Neural progenitor cell (in vitro differentiated cells): ENCODE results near the gene PDGFC. TPM values are rescaled to one million over a fixed set of nuclear protein-coding genes. Genes with fewer than 3 reads are reported as not detected.

Experiments
- DNase-seq: peaks from one replicate; pipeline ENCODE4 v3.0.0-alpha.2; 2016; ENCODE audit warnings: low spot score
- H2AFZ ChIP-seq: fragments of 200-600 bp; sonication (generic); replicated peaks from 2 replicates; pipeline ENCODE4 v1.6.1; 2016; ENCODE audit warnings: antibody characterized with exemption
- H3F3A ChIP-seq: fragments of 200-600 bp; sonication (generic); 2 replicates; pipeline ENCODE4 v1.6.1; 2016; ENCODE audit warnings: antibody characterized with exemption, low read depth
- H3K27ac ChIP-seq: fragments of 200-600 bp; sonication (generic); 2 replicates; pipeline ENCODE4 v1.5.1; 2016; ENCODE audit warnings: mild to moderate bottlenecking
- H3K27me3 ChIP-seq: fragments of 200-600 bp; sonication (generic); 2 replicates; pipeline ENCODE4 v1.6.1; 2016; ENCODE audit warnings: mild to moderate bottlenecking, moderate library complexity
- H3K36me3 ChIP-seq: fragments of 200-600 bp; sonication (generic); 2 replicates; pipeline ENCODE4 v1.5.1; 2016
- H3K4me1 ChIP-seq: fragments of 200-600 bp; sonication (generic); 2 replicates; pipeline ENCODE4 v1.6.1; 2016; ENCODE audit warnings: mixed run types
- H3K4me2 ChIP-seq: fragments of 200-600 bp; sonication (generic); 2 replicates; pipeline ENCODE4 v1.6.1; 2016
- H3K4me3 ChIP-seq: fragments of 200-600 bp; sonication (generic); 2 replicates; pipeline ENCODE4 v1.5.1; 2016
- H3K79me2 ChIP-seq: fragments of 200-600 bp; sonication (generic); 2 replicates; pipeline ENCODE4 v1.6.1; 2016; ENCODE audit warnings: low read depth
- H3K9ac ChIP-seq: fragments of 200-600 bp; sonication (generic); 2 replicates; pipeline ENCODE4 v1.6.1; 2016
- H3K9me3 ChIP-seq: fragments of 200-600 bp; sonication (generic); 2 replicates; pipeline ENCODE4 v1.5.1; 2016; ENCODE audit warnings: low read depth
- H4K20me1 ChIP-seq: fragments of 200-600 bp; sonication (generic); 2 replicates; pipeline ENCODE4 v1.6.1; 2016; ENCODE audit warnings: low read depth
- H3K27ac Mint-ChIP-seq: 3 replicates; pipeline ENCODE4 v1.8.0; 2021; ENCODE audit warnings: mixed read lengths
- H3K27me3 Mint-ChIP-seq: 2 replicates; pipeline ENCODE4 v1.8.0; 2022; ENCODE audit warnings: low read depth, mild to moderate bottlenecking, inconsistent platforms, moderate library complexity, mixed read lengths; ENCODE audit not compliant: insufficient read depth
- H3K36me3 Mint-ChIP-seq: 3 replicates; pipeline ENCODE4 v1.8.0; 2021; ENCODE audit warnings: mixed read lengths
- H3K4me1 Mint-ChIP-seq: 3 replicates; pipeline ENCODE4 v1.8.0; 2021; ENCODE audit warnings: mixed read lengths
- H3K4me3 Mint-ChIP-seq: 3 replicates; pipeline ENCODE4 v1.8.0; 2021; ENCODE audit warnings: mild to moderate bottlenecking, moderate library complexity, mixed read lengths
- H3K9me3 Mint-ChIP-seq: 3 replicates; pipeline ENCODE4 v1.8.0; 2020; ENCODE audit warnings: mixed read lengths
- CTCF ChIP-seq: fragments of 200-600 bp; sonication (generic); IDR thresholded peaks from 2 replicates; pipeline ENCODE4 v1.5.1; 2017; ENCODE audit warnings: antibody characterized with exemption, mild to moderate bottlenecking
- EZH2 ChIP-seq: fragments of 200-600 bp; sonication (generic); IDR thresholded peaks from 2 replicates; pipeline ENCODE4 v1.6.1; 2017; ENCODE audit warnings: antibody characterized with exemption, mild to moderate bottlenecking, moderate library complexity
- EZH2phosphoT487 ChIP-seq: fragments of 200-600 bp; sonication (generic); IDR thresholded peaks from 2 replicates; pipeline ENCODE4 v1.6.1; 2017; ENCODE audit warnings: antibody characterized with exemption
- total RNA-seq: library from RNA; depleted of rRNA; stranded (reverse); fragments of >200 nt; gene quantifications from 2 replicates; pipeline ENCODE4 v1.2.3, GENCODE V29; 2015; ENCODE audit warnings: low replicate concordance

The PDGFC gene
- total RNA-seq, 1 donor from 2014 or later, result 4.7 TPM

DNA sequence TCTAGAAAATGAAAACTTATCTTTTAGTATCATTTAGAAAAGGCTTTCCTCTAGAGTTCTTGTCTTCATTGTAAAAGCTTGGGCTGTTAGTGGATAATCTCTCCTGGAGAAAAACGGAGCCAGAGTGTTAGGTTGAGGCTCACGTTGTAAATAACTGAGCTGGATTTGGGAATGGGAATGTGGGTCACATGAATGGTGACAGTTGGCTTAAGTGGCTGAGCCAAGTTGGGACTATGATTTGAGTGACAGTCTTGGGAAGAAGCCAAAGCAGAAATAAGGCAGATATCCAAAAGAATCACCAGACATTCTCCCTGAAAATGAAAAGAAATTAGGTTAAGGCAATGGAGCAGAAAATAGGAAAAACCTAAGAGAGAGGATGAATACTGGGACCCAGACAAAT, 33.6 kb upstream of the PDGFC start:
- no peak for TF ChIP-seq CTCF
- TF ChIP-seq EZH2, result no peak
- Histone ChIP-seq H3K27ac (no peak overlapping the region), H3F3A (no peaks in the 10 kb centered on the region), H3K9me3 (no peaks in the 10 kb centered on the region), H3K4me3 (no peak overlapping the region), H3K4me2 (no peak overlapping the region), H3K36me3 (no peaks in the 10 kb centered on the region), H4K20me1 (no peaks in the 10 kb centered on the region), H3K9ac (no peak overlapping the region), H3K27me3 (no peaks in the 10 kb centered on the region), H3K4me1 (no peaks in the 10 kb centered on the region), H2AFZ (no peak overlapping the region), H3K79me2 (no peaks in the 10 kb centered on the region)
- Mint-ChIP-seq H3K27ac (no peak overlapping the region), H3K9me3 (no peaks in the 10 kb centered on the region), H3K4me1 (no peaks in the 10 kb centered on the region), H3K27me3 (no peaks in the 10 kb centered on the region), H3K4me3 (no peak overlapping the region), H3K36me3 (no peaks in the 10 kb centered on the region)
- DNase-seq, result no peak

DNA sequence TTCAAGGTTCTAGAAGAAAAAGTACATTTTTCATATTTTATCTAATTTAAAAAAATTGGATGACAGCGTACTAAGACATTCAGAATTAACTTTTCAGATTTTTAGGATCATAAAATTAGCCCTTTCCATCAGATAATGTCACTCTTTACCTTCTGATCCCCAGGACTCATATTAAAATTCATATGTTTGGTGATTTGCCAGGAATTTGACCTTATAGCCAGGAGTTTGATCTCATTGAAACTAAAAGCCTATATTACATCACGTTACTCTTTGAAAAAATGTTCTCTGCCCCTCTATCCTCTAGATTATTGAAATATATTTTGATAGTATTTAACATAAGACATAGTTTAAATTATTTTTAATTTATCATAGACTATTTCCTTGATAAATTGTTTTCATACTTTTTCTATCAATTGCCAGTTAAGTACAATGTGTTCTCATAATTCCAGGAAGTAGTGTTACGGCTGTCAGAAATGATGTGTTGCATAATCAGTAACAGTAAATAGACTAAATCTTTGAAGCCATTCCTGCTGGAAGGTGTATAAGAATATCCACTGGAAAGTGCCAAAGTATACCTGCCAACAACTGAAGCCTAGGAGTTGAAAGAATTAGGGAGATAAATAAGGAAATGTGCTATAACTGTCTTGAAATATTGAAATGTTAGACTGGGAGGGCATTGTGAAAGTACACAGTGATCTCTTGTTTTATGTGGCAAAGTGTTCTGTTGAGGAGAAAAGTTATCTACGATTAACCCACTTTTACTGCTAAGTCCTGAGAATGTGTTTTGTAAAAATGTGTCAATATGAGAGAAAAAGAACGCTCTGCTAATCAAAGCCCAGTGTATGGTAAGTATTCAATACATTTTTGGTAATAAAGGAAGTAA, 32.9 kb upstream of the PDGFC start:
- Histone ChIP-seq H3K27ac (no peak overlapping the region), H3K79me2 (no peaks in the 10 kb centered on the region), H3K4me3 (no peak overlapping the region), H4K20me1 (no peaks in the 10 kb centered on the region), H3K36me3 (no peaks in the 10 kb centered on the region), H3K27me3 (no peaks in the 10 kb centered on the region), H3F3A (no peaks in the 10 kb centered on the region), H2AFZ (no peak overlapping the region), H3K9ac (no peak overlapping the region), H3K4me1 (no peaks in the 10 kb centered on the region), H3K9me3 (no peaks in the 10 kb centered on the region), H3K4me2 (no peak overlapping the region)
- H3K4me3 Mint-ChIP-seq, result no peak overlapping the region
- DNase-seq, result no peak
- H3K27me3 Mint-ChIP-seq, result no peaks in the 10 kb centered on the region
- TF ChIP-seq EZH2 (no peak), CTCF (no peak), EZH2phosphoT487 (no peak)
- no peak overlapping the region for H3K27ac Mint-ChIP-seq
- H3K9me3 Mint-ChIP-seq, result no peaks in the 10 kb centered on the region
- no peaks in the 10 kb centered on the region for H3K36me3 Mint-ChIP-seq
- peaks cover under 1% of the 10 kb centered on the region for H3K4me1 Mint-ChIP-seq

DNA sequence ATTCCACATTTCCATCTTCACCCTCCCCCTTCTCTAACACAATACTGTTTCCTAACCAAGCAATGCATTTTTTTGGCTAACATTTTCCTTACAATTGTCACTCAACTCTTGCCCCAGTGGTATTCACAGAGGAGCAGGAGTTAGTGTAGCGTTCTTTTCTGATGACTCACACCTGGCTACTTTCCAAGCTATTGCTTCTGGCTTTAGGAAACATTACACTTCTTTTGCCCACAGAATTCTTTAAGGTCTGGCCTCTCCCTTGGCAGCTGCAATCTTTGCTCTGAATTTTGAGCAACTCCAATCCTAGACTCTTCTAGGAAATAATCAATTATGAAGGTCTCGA, 27.5 kb upstream of the PDGFC start:
- DNase-seq, result no peak
- Mint-ChIP-seq H3K4me1 (peaks cover 5% of the 10 kb centered on the region), H3K9me3 (peaks cover 5% of the 10 kb centered on the region), H3K27me3 (no peaks in the 10 kb centered on the region), H3K27ac (peak overlapping the region; percentile 8), H3K36me3 (no peaks in the 10 kb centered on the region), H3K4me3 (no peak overlapping the region)
- peak overlapping the region; percentile 22 for H2AFZ ChIP-seq
- H3K9me3 ChIP-seq, result no peaks in the 10 kb centered on the region
- no peak overlapping the region for H3K9ac ChIP-seq
- H3K36me3 ChIP-seq, result no peaks in the 10 kb centered on the region
- H3K79me2 ChIP-seq, result no peaks in the 10 kb centered on the region
- no peak overlapping the region for H3K4me2 ChIP-seq
- no peak overlapping the region for H3K27ac ChIP-seq
- H3K4me1 ChIP-seq, result no peaks in the 10 kb centered on the region
- no peaks in the 10 kb centered on the region for H4K20me1 ChIP-seq
- no peaks in the 10 kb centered on the region for H3F3A ChIP-seq
- no peak for TF ChIP-seq CTCF
- TF ChIP-seq EZH2phosphoT487, result no peak
- TF ChIP-seq EZH2, result no peak
- no peak overlapping the region for H3K4me3 ChIP-seq
- no peaks in the 10 kb centered on the region for H3K27me3 ChIP-seq
